Measurements from ENCODE around the gene DGKQ.

- TF ChIP-seq POLR2A (IDR thresholded peaks at IDR 0.05) = no peak
- TF ChIP-seq, protein P1, sequence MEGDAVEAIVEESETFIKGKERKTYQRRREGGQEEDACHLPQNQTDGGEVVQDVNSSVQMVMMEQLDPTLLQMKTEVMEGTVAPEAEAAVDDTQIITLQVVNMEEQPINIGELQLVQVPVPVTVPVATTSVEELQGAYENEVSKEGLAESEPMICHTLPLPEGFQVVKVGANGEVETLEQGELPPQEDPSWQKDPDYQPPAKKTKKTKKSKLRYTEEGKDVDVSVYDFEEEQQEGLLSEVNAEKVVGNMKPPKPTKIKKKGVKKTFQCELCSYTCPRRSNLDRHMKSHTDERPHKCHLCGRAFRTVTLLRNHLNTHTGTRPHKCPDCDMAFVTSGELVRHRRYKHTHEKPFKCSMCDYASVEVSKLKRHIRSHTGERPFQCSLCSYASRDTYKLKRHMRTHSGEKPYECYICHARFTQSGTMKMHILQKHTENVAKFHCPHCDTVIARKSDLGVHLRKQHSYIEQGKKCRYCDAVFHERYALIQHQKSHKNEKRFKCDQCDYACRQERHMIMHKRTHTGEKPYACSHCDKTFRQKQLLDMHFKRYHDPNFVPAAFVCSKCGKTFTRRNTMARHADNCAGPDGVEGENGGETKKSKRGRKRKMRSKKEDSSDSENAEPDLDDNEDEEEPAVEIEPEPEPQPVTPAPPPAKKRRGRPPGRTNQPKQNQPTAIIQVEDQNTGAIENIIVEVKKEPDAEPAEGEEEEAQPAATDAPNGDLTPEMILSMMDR (IDR thresholded peaks at IDR 0.05 in 8 of 11, conservative IDR thresholded peaks at IDR 0.05 in 3 of 11) = no peak
Measured at GRCh38 chr4:993111-994029, 20.0 kb upstream of the DGKQ start, which contains the start of gene SLC26A1.

Measured in spleen (tissue), 7 donors.